Activated B cell treated with CpG ODN at 0.5 μM for 24 hours (primary cell): ENCODE results near the gene NUDT13. TPM values are rescaled to one million over a fixed set of nuclear protein-coding genes. Genes with fewer than 3 reads are reported as not detected.

ENCODE experiments used
- ATAC-seq: fragments of 200-7000 bp; cut with Tn5 transposase; one replicate; pipeline ENCODE4 v1.10.0; 2021; ENCODE audit warnings: low read depth, mild to moderate bottlenecking, moderate library complexity
- CTCF ChIA-PET: fragments of 350-600 bp; sonication (Branson Sonifier 250); formaldehyde crosslinking; loops from one replicate; lab custom pipeline; 2021; ENCODE audit warnings: antibody characterized with exemption; lab: Charles Lee
- POLR2A ChIA-PET: fragments of 350-600 bp; sonication (Branson Sonifier 250); formaldehyde crosslinking; loops from one replicate; lab custom pipeline; 2021; ENCODE audit warnings: antibody characterized with exemption; lab: Charles Lee
- DNase-seq: peaks from one replicate; pipeline ENCODE4 v3.0.0; 2022
- H3K27ac Mint-ChIP-seq: one replicate; pipeline ENCODE4 v1.8.0; 2020; ENCODE audit warnings: mixed read lengths
- H3K27me3 Mint-ChIP-seq: one replicate; pipeline ENCODE4 v1.8.0; 2021; ENCODE audit warnings: mixed read lengths
- H3K36me3 Mint-ChIP-seq: one replicate; pipeline ENCODE4 v1.8.0; 2021; ENCODE audit warnings: low read depth, mixed read lengths
- H3K4me1 Mint-ChIP-seq: one replicate; pipeline ENCODE4 v1.8.0; 2021; ENCODE audit warnings: mixed read lengths
- H3K4me3 Mint-ChIP-seq: one replicate; pipeline ENCODE4 v1.8.0; 2020; ENCODE audit warnings: mild to moderate bottlenecking, mixed read lengths
- H3K9me3 Mint-ChIP-seq: one replicate; pipeline ENCODE4 v1.8.0; 2020; ENCODE audit warnings: mixed read lengths
- intact Hi-C: fragments of 100-400 bp; cut with micrococcal nuclease; formaldehyde crosslinking; loops from one replicate; pipeline ENCODE4 v1.15.1; 2024
- total RNA-seq: library from RNA; stranded (reverse); gene quantifications from 2 replicates; pipeline ENCODE4 v1.2.3, GENCODE V29; 2022
- TF ChIP-seq, protein P1 (sequence below): fragments of 200-600 bp; IDR thresholded peaks from one replicate; pipeline ENCODE4 v1.8.0; 2022; ENCODE audit warnings: antibody characterized with exemption, mild to moderate bottlenecking

Gene NUDT13
- total RNA-seq: 3.5 and 4.6 TPM in 2 replicates

DNA sequence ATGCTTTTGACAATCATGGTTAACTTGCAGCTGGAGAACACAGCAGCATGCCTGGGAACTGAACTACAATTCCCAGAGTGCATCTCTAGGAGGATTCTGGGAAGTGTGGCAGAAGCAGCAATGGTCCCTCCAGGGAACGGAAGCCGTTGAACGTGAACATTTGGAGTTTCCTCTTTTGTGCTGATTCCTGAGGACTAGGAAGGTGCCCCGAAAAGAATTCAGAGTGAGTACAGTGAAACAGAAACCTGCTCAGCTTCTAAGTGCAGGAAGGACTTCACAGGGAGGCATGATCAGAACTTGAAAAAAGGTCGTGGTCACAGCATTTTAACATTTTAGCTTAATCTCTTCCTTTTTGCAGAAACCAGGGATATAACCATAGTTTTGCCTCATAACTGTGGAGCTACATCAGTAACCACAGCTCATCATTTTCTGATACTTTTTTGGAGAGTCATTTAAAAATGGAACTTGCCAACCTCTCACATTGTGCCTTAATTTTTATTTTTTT is at the start of gene NUDT13:
Gene NUDT13, plus strand, starts transcription at position 111 of the 505 bp plus-strand sequence. CDS start 3,911 bp downstream, outside the sequence.
- Mint-ChIP-seq H3K36me3 (peaks cover 27% of the 10 kb centered on the region), H3K4me3 (peak within 1 kb of the TSS; percentile 90), H3K9me3 (no peaks in the 10 kb centered on the region), H3K27me3 (no peaks in the 10 kb centered on the region), H3K27ac (peak within 1 kb of the TSS; percentile 89), H3K4me1 (peaks cover 16% of the 10 kb centered on the region)
- ATAC-seq: peak; percentile 92
- ChIA-PET CTCF (interaction anchor here (3.0 kb wide), 1 partner anchor 14 kb away, joined by 24 read pairs; the partner anchor contains the start of gene P4HA1), POLR2A (interaction anchor here (0.6 to 3.4 kb wide), 3 partner anchors 13 to 302 kb away, joined by 3 to 64 read pairs (median 5); partner anchors contain the start of genes DNAJC9 and P4HA1)
- intact Hi-C loops: loop anchor here (1.0 kb wide), 2 partner anchors 14 to 58 kb away; partner anchors contain the start of genes ECD, FAM149B1 and P4HA1
- TF ChIP-seq, protein P1, sequence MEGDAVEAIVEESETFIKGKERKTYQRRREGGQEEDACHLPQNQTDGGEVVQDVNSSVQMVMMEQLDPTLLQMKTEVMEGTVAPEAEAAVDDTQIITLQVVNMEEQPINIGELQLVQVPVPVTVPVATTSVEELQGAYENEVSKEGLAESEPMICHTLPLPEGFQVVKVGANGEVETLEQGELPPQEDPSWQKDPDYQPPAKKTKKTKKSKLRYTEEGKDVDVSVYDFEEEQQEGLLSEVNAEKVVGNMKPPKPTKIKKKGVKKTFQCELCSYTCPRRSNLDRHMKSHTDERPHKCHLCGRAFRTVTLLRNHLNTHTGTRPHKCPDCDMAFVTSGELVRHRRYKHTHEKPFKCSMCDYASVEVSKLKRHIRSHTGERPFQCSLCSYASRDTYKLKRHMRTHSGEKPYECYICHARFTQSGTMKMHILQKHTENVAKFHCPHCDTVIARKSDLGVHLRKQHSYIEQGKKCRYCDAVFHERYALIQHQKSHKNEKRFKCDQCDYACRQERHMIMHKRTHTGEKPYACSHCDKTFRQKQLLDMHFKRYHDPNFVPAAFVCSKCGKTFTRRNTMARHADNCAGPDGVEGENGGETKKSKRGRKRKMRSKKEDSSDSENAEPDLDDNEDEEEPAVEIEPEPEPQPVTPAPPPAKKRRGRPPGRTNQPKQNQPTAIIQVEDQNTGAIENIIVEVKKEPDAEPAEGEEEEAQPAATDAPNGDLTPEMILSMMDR: no peak
- peak; percentile 20 for DNase-seq

DNA sequence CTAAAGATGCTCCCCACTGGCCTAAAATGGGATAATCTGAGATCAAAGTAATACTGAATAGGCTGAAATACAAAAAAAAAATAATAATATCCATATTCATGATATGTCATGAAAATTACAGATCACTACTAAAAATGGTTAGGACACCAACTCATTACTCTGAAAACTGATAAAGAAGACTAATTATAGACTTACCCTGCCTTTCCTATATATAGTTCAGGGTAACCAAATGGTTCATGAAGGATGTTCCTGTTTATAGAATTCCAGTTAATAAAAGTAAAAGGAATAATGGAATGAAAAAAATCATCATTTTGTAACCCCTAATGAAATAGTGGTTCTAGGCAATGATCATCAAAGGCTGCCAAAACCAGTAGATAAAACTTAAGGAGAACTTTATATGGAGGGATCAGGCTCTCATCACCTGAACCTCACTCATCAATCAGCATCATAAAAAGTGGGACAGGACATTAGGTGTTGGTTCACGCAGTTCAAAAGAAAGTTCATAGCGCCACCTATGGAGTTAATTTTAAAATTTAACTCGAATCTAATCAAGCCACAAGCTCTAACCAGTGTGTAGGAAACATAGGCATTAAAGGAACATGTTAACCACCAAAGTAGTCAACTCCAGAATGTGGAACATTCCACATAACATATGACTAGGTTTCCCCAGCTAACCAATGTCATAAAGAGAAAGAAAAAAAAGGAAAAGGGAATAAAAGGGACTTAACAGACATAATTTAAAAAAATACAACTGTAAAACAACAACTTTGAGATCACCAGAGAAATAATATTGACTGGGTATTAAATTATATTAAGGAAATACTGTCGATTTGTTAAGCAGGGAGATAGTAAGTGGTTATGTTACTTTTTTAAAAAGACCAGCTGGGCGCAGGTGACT is 49.3 kb upstream of the NUDT13 start:
- ChIA-PET CTCF (interaction anchor here (0.8 to 1.8 kb wide), 7 partner anchors 9 to 1147 kb away, joined by 3 to 14 read pairs (median 3); no protein-coding TSS in a partner anchor), POLR2A (interaction anchor here (1.3 kb wide), 1 partner anchor 35 kb away, joined by 4 read pairs; no protein-coding TSS in a partner anchor)
- DNase-seq: no peak
- no peak overlapping the region for H3K4me3 Mint-ChIP-seq
- intact Hi-C loops: loop anchor here (1.0 kb wide), 1 partner anchor 697 kb away; no protein-coding TSS in a partner anchor
- H3K27ac Mint-ChIP-seq: no peak overlapping the region
- H3K9me3 Mint-ChIP-seq: no peaks in the 10 kb centered on the region
- H3K4me1 Mint-ChIP-seq: peaks cover 1% of the 10 kb centered on the region
- peaks cover 57% of the 10 kb centered on the region for H3K36me3 Mint-ChIP-seq
- TF ChIP-seq, protein P1: no peak
- ATAC-seq: no peak
- H3K27me3 Mint-ChIP-seq: no peaks in the 10 kb centered on the region

DNA sequence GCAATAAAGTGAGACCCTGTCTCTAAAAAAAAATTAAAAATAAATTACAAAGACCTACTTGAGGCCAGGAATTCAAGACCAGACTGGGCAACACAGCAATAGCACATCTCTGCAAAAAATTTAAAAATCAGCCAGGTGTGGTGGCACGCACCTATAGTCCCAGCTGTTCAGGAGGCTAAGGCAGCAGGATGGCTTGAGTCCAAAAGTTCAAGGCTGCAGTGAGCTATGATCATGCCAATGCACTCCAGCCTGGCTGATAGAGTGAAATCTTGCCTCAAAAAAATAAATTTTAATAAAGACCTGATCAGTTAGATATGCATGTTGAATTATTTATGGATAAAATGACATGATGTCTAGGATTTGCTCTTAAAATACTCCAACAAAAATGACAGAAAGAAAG is 48.5 kb upstream of the NUDT13 start:
- peaks cover 61% of the 10 kb centered on the region for H3K36me3 Mint-ChIP-seq
- ChIA-PET POLR2A (interaction anchor here (1.3 kb wide), 1 partner anchor 34 kb away, joined by 4 read pairs; no protein-coding TSS in a partner anchor), CTCF (interaction anchor here (0.8 to 1.8 kb wide), 6 partner anchors 10 to 1148 kb away, joined by 3 to 14 read pairs (median 4); no protein-coding TSS in a partner anchor)

DNA sequence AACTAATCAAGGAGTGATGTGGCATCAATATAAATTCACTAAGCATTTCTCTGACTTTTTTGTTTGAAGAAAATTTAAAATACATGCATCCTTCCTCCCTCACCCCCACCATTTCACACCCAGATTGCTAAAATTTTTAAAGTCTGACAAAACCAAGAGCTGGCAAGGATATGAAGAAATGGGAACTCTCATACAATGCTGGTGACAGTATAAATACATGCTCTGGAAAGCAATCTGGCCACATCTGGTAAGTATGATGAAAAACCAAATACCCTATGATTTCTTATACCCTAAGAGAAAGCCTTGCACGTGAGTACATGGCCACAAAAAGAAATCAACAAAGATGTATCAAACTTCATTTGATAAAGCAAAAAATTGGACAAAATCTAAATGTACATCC is 44.8 kb upstream of the NUDT13 start:
- DNase-seq: no peak

More for the DNA sequence above, 48.5 kb upstream of the NUDT13 start:
- DNase-seq (no peak), ATAC-seq (no peak)
- no peak overlapping the region for H3K4me3 Mint-ChIP-seq
- intact Hi-C loops: loop anchor here (1.0 kb wide), 1 partner anchor 697 kb away; no protein-coding TSS in a partner anchor
- H3K27ac Mint-ChIP-seq: no peak overlapping the region
- H3K9me3 Mint-ChIP-seq: no peaks in the 10 kb centered on the region
- H3K4me1 Mint-ChIP-seq: peaks cover 1% of the 10 kb centered on the region
- H3K27me3 Mint-ChIP-seq: no peaks in the 10 kb centered on the region
- TF ChIP-seq, protein P1: no peak

More for the DNA sequence above, 44.8 kb upstream of the NUDT13 start:
- H3K4me1 Mint-ChIP-seq: peaks cover 1% of the 10 kb centered on the region
- no peak overlapping the region for H3K27ac Mint-ChIP-seq
- no peaks in the 10 kb centered on the region for H3K9me3 Mint-ChIP-seq
- ATAC-seq: no peak
- intact Hi-C loops: no loop called here
- H3K4me3 Mint-ChIP-seq: no peak overlapping the region
- ChIA-PET POLR2A (no interaction called here), CTCF (no interaction called here)
- H3K36me3 Mint-ChIP-seq: peaks cover 64% of the 10 kb centered on the region
- TF ChIP-seq, protein P1: no peak
- no peaks in the 10 kb centered on the region for H3K27me3 Mint-ChIP-seq
